GM12878 (cell line): ENCODE results near the gene LAMB1.

Source experiments
- CBX5 ChIP-seq: sonication (generic); IDR thresholded peaks from 2 replicates; pipeline ENCODE4 v1.6.1; 2016; ENCODE audit warnings: low read depth, moderate library complexity, mild to moderate bottlenecking, inconsistent platforms
- CREB1 ChIP-seq: IDR thresholded peaks from 2 replicates; pipeline ENCODE4 v1.6.1; 2012; ENCODE audit warnings: low read depth, mild to moderate bottlenecking, inconsistent platforms
- HCFC1 ChIP-seq: fragments of 150-350 bp; IDR thresholded peaks from 2 replicates; pipeline ENCODE4 v1.6.1; 2014; ENCODE audit warnings: low read length
- KAT2A ChIP-seq: conservative IDR thresholded peaks from 2 replicates; pipeline ENCODE4 v1.6.1; 2011; ENCODE audit warnings: low read depth, low read length; ENCODE audit not compliant: control insufficient read depth
- NFIC ChIP-seq: IDR thresholded peaks from 2 replicates; pipeline ENCODE4 v1.6.1; 2012; ENCODE audit warnings: low read depth, mild to moderate bottlenecking, inconsistent platforms, low read length, moderate library complexity
- NRF1 ChIP-seq: conservative IDR thresholded peaks from 2 replicates; pipeline ENCODE4 v1.6.1; 2011; ENCODE audit warnings: mild to moderate bottlenecking, low read depth, low read length, improper control_type of control experiment
- POLR2AphosphoS5 ChIP-seq: IDR thresholded peaks from 2 replicates; pipeline ENCODE4 v1.6.1; 2011; ENCODE audit warnings: mild to moderate bottlenecking, low read length, inconsistent platforms
- RCOR1 ChIP-seq: conservative IDR thresholded peaks from 2 replicates; pipeline ENCODE4 v1.6.1; 2012; ENCODE audit warnings: low read depth, low read length, improper control_type of control experiment
- TAF1 ChIP-seq: IDR thresholded peaks from 2 replicates; pipeline ENCODE4 v1.6.1; 2011; ENCODE audit warnings: mild to moderate bottlenecking, low read depth, low read length, borderline replicate concordance
- ZNF274 ChIP-seq: IDR thresholded peaks from one replicate; pipeline ENCODE4 v1.8.0; 2011; ENCODE audit not compliant: insufficient read length, insufficient read depth
- TF ChIP-seq, protein P1 (sequence below), 3 experiments: IDR thresholded peaks in 2 of 3; conservative IDR thresholded peaks in 1 of 3; 2 replicates each; pipeline ENCODE4 v1.5.1; 2011; ENCODE audit warnings: low read depth in 3 of 3, low read length in 3 of 3, mild to moderate bottlenecking in 3 of 3, control low read depth in 2 of 3, moderate library complexity in 2 of 3, inconsistent platforms in 1 of 3, mixed read lengths in 1 of 3; ENCODE audit not compliant: control insufficient read depth in 2 of 3, insufficient read depth in 1 of 3; ENCODE audit errors: extremely low read depth in 1 of 3
- TF ChIP-seq, protein P2 (sequence below): IDR thresholded peaks from 2 replicates; pipeline ENCODE4 v1.6.1; 2012; ENCODE audit warnings: mild to moderate bottlenecking, low read depth, low read length
- TF ChIP-seq, protein P3 (sequence below): fragments of 450-650 bp; IDR thresholded peaks from 2 replicates; pipeline ENCODE4 v1.6.1; 2017; ENCODE audit warnings: mild to moderate bottlenecking, moderate library complexity
- TF ChIP-seq, protein P4 (sequence below): IDR thresholded peaks from 2 replicates; pipeline ENCODE4 v1.6.1; 2012; ENCODE audit warnings: low read depth, low read length, improper control_type of control experiment

DNA sequence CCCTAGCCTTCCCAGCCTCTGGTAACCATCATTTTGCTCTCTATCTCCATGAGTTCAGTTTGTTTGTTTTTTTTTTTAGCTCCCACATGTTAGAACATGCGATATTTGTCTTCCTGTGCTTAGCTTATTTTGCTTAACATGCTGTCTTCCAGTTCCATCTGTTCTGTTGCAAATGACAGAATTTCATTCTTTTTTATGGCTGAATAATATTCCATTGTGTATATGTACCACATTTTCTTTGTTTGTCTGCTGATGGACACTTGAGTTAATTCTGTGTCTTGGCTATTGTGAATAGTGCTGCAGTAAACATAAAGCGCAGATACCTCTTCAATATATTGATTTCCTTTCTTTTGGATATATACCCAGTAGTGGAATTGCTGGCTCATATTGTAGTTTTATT lies 91.0 kb downstream of the LAMB1 start:
- TF ChIP-seq, protein P1, sequence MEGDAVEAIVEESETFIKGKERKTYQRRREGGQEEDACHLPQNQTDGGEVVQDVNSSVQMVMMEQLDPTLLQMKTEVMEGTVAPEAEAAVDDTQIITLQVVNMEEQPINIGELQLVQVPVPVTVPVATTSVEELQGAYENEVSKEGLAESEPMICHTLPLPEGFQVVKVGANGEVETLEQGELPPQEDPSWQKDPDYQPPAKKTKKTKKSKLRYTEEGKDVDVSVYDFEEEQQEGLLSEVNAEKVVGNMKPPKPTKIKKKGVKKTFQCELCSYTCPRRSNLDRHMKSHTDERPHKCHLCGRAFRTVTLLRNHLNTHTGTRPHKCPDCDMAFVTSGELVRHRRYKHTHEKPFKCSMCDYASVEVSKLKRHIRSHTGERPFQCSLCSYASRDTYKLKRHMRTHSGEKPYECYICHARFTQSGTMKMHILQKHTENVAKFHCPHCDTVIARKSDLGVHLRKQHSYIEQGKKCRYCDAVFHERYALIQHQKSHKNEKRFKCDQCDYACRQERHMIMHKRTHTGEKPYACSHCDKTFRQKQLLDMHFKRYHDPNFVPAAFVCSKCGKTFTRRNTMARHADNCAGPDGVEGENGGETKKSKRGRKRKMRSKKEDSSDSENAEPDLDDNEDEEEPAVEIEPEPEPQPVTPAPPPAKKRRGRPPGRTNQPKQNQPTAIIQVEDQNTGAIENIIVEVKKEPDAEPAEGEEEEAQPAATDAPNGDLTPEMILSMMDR (IDR thresholded peaks at IDR 0.05 in 2 of 3, conservative IDR thresholded peaks at IDR 0.05 in 1 of 3; ENCODE audit: control insufficient read depth in 2 of 3, extremely low read depth in 1 of 3, insufficient read depth in 1 of 3, low read depth in 3 of 3, low read length in 3 of 3), result no peak
- TF ChIP-seq ZNF274 (no peak), HCFC1 (no peak), KAT2A (no peak), RCOR1 (no peak), CREB1 (no peak), TAF1 (no peak), POLR2AphosphoS5 (no peak), NRF1 (no peak), NFIC (no peak), CBX5 (no peak)
- TF ChIP-seq, protein P2, sequence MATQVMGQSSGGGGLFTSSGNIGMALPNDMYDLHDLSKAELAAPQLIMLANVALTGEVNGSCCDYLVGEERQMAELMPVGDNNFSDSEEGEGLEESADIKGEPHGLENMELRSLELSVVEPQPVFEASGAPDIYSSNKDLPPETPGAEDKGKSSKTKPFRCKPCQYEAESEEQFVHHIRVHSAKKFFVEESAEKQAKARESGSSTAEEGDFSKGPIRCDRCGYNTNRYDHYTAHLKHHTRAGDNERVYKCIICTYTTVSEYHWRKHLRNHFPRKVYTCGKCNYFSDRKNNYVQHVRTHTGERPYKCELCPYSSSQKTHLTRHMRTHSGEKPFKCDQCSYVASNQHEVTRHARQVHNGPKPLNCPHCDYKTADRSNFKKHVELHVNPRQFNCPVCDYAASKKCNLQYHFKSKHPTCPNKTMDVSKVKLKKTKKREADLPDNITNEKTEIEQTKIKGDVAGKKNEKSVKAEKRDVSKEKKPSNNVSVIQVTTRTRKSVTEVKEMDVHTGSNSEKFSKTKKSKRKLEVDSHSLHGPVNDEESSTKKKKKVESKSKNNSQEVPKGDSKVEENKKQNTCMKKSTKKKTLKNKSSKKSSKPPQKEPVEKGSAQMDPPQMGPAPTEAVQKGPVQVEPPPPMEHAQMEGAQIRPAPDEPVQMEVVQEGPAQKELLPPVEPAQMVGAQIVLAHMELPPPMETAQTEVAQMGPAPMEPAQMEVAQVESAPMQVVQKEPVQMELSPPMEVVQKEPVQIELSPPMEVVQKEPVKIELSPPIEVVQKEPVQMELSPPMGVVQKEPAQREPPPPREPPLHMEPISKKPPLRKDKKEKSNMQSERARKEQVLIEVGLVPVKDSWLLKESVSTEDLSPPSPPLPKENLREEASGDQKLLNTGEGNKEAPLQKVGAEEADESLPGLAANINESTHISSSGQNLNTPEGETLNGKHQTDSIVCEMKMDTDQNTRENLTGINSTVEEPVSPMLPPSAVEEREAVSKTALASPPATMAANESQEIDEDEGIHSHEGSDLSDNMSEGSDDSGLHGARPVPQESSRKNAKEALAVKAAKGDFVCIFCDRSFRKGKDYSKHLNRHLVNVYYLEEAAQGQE, result no peak
- TF ChIP-seq, protein P3, sequence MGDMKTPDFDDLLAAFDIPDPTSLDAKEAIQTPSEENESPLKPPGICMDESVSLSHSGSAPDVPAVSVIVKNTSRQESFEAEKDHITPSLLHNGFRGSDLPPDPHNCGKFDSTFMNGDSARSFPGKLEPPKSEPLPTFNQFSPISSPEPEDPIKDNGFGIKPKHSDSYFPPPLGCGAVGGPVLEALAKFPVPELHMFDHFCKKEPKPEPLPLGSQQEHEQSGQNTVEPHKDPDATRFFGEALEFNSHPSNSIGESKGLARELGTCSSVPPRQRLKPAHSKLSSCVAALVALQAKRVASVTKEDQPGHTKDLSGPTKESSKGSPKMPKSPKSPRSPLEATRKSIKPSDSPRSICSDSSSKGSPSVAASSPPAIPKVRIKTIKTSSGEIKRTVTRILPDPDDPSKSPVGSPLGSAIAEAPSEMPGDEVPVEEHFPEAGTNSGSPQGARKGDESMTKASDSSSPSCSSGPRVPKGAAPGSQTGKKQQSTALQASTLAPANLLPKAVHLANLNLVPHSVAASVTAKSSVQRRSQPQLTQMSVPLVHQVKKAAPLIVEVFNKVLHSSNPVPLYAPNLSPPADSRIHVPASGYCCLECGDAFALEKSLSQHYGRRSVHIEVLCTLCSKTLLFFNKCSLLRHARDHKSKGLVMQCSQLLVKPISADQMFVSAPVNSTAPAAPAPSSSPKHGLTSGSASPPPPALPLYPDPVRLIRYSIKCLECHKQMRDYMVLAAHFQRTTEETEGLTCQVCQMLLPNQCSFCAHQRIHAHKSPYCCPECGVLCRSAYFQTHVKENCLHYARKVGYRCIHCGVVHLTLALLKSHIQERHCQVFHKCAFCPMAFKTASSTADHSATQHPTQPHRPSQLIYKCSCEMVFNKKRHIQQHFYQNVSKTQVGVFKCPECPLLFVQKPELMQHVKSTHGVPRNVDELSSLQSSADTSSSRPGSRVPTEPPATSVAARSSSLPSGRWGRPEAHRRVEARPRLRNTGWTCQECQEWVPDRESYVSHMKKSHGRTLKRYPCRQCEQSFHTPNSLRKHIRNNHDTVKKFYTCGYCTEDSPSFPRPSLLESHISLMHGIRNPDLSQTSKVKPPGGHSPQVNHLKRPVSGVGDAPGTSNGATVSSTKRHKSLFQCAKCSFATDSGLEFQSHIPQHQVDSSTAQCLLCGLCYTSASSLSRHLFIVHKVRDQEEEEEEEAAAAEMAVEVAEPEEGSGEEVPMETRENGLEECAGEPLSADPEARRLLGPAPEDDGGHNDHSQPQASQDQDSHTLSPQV, result no peak
- TF ChIP-seq, protein P4, sequence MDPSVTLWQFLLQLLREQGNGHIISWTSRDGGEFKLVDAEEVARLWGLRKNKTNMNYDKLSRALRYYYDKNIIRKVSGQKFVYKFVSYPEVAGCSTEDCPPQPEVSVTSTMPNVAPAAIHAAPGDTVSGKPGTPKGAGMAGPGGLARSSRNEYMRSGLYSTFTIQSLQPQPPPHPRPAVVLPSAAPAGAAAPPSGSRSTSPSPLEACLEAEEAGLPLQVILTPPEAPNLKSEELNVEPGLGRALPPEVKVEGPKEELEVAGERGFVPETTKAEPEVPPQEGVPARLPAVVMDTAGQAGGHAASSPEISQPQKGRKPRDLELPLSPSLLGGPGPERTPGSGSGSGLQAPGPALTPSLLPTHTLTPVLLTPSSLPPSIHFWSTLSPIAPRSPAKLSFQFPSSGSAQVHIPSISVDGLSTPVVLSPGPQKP, result no peak
